Thyroid gland (tissue), 4 donors: ENCODE measurements around the gene RASGRF2. TPM values are rescaled to one million over a fixed set of nuclear protein-coding genes. Genes with fewer than 3 reads are reported as not detected.
"Not testable (repeated sequence)": the region's sequence is repeated elsewhere in the genome, so short reads cannot be mapped to it uniquely, and the experiment has no call there.

ENCODE experiments used
- DNase-seq, 2 donors: peaks; one replicate each; pipeline ENCODE4 v3.0.0-alpha.2; 2019
- H3K27ac ChIP-seq, 3 donors: fragments of 200-600 bp; sonication (generic); 1 replicate in 2 of 3; 2 replicates in 1 of 3; pipeline ENCODE4 v1.5.1; 2016 to 2019; ENCODE audit warnings: mild to moderate bottlenecking in 1 of 3, moderate library complexity in 1 of 3
- H3K27me3 ChIP-seq: fragments of 200-600 bp; sonication (generic); one replicate; pipeline ENCODE4 v1.5.1; 2019
- H3K36me3 ChIP-seq, 2 donors: fragments of 200-600 bp; sonication (generic); one replicate each; pipeline ENCODE4 v1.5.1; 2016 to 2019
- H3K4me1 ChIP-seq, 2 donors: fragments of 200-600 bp; sonication (generic); one replicate each; pipeline ENCODE4 v1.5.1; 2017 to 2019
- H3K4me3 ChIP-seq, 3 donors: fragments of 200-600 bp; sonication (generic); replicated peaks in 1 of 3; 1 replicate in 2 of 3; 2 replicates in 1 of 3; pipeline ENCODE4 v1.5.1; 2016; ENCODE audit warnings: mild to moderate bottlenecking in 1 of 3
- H3K9me3 ChIP-seq: fragments of 200-600 bp; sonication (generic); one replicate; pipeline ENCODE4 v1.5.1; 2017
- CTCF ChIP-seq, 6 experiments: fragments of 200-600 bp in 3 of 6; fragments of 450-650 bp in 3 of 6; sonication (generic) in 3 of 6; IDR thresholded peaks; one replicate each; pipeline ENCODE4 v1.5.1; 2016 to 2019; ENCODE audit warnings: antibody characterized with exemption in 6 of 6, mild to moderate bottlenecking in 2 of 6, inconsistent platforms in 1 of 6, moderate library complexity in 1 of 6
- POLR2A ChIP-seq, 2 donors: fragments of 450-650 bp; IDR thresholded peaks; one replicate each; pipeline ENCODE4 v1.6.1; 2017; ENCODE audit warnings: antibody characterized with exemption in 2 of 2, mild to moderate bottlenecking in 2 of 2, moderate library complexity in 1 of 2
- WGBS, 2 donors: methylation state at CpG; one replicate each; pipeline ENCODE4 v1.1.5; 2017; 5-methylcytosine and 5-hydroxymethylcytosine counted together
- intact Hi-C: fragments of 100-400 bp; cut with DNase I; formaldehyde crosslinking; loops from one replicate; pipeline ENCODE4 v1.15.1; 2023
- total RNA-seq, 4 donors: library from RNA; depleted of rRNA; stranded (reverse); fragments of >200 nt; gene quantifications; one replicate each; pipeline ENCODE4 v1.2.3, GENCODE V29; 2016

The RASGRF2 gene
- total RNA-seq, 4 donors from 2014 or later = 9.2 to 18.8 (median 14.8) TPM

GRCh38 chr5:81254886-81255559 is 294.9 kb downstream of the RASGRF2 start:
- no peak for DNase-seq
- H3K4me1 ChIP-seq = no peaks in the 10 kb centered on the region
- no peaks in the 10 kb centered on the region for H3K27me3 ChIP-seq
- no peak overlapping the region for H3K27ac ChIP-seq
- no peak overlapping the region for H3K4me3 ChIP-seq
- intact Hi-C loops = no loop called here
- TF ChIP-seq CTCF (IDR thresholded peaks at IDR 0.05) (no peak), POLR2A (IDR thresholded peaks at IDR 0.05) (no peak)
- H3K9me3 ChIP-seq = no peaks in the 10 kb centered on the region
- WGBS, 2 donors = 96 to 98% methylated on average over 11 to 20 of the region's 21 CpGs
- no peaks in the 10 kb centered on the region for H3K36me3 ChIP-seq

GRCh38 chr5:81256766-81257165 is 296.6 kb downstream of the RASGRF2 start:
- no peak overlapping the region for H3K27ac ChIP-seq
- no peaks in the 10 kb centered on the region for H3K9me3 ChIP-seq
- no peak overlapping the region for H3K4me3 ChIP-seq
- TF ChIP-seq POLR2A (IDR thresholded peaks at IDR 0.05) (no peak), CTCF (IDR thresholded peaks at IDR 0.05) (no peak)
- intact Hi-C loops = no loop called here
- H3K27me3 ChIP-seq = no peaks in the 10 kb centered on the region
- WGBS, 2 donors = 78 to 94% methylated on average over 1 of the region's 1 CpG
- H3K4me1 ChIP-seq = no peaks in the 10 kb centered on the region
- no peak for DNase-seq
- no peaks in the 10 kb centered on the region for H3K36me3 ChIP-seq

- H3K4me1 ChIP-seq, H3K27me3 ChIP-seq, H3K9me3 ChIP-seq, H3K27ac ChIP-seq, H3K36me3 ChIP-seq, intact Hi-C loops, H3K4me3 ChIP-seq, DNase-seq: not testable (repeated sequence)
- 86 to 96% methylated on average over 1 of the region's 1 CpG for WGBS, 2 donors
Measured at GRCh38 chr5:81262796-81263195, 302.6 kb downstream of the RASGRF2 start.

GRCh38 chr5:81265101-81265500 is 304.9 kb downstream of the RASGRF2 start:
- H3K9me3 ChIP-seq = no peaks in the 10 kb centered on the region
- H3K36me3 ChIP-seq = no peaks in the 10 kb centered on the region
- TF ChIP-seq POLR2A (IDR thresholded peaks at IDR 0.05) (no peak), CTCF (IDR thresholded peaks at IDR 0.05) (no peak)
- DNase-seq = no peak
- intact Hi-C loops = no loop called here
- no peaks in the 10 kb centered on the region for H3K4me1 ChIP-seq
- H3K27me3 ChIP-seq = no peaks in the 10 kb centered on the region
- no peak overlapping the region for H3K27ac ChIP-seq
- H3K4me3 ChIP-seq = no peak overlapping the region

GRCh38 chr5:81268521-81269196 is 308.5 kb downstream of the RASGRF2 start:
- Histone ChIP-seq H3K27ac (no peak overlapping the region), H3K4me3 (no peak overlapping the region)

More at GRCh38 chr5:81268521-81269196, 308.5 kb downstream of the RASGRF2 start:
- DNase-seq = no peak
- H3K36me3 ChIP-seq = no peaks in the 10 kb centered on the region
- no peaks in the 10 kb centered on the region for H3K27me3 ChIP-seq
- TF ChIP-seq CTCF (IDR thresholded peaks at IDR 0.05) (no peak), POLR2A (IDR thresholded peaks at IDR 0.05) (no peak)
- no peaks in the 10 kb centered on the region for H3K9me3 ChIP-seq
- WGBS, 2 donors = 85 to 86% methylated on average over 3 of the region's 3 CpGs
- no peaks in the 10 kb centered on the region for H3K4me1 ChIP-seq
- intact Hi-C loops = no loop called here
